Right lobe of liver (tissue), 6 donors: Measurements from ENCODE around the gene RABGEF1. TPM values are rescaled to one million over a fixed set of nuclear protein-coding genes. Genes with fewer than 3 reads are reported as not detected.
A peak's percentile ranks its signal among the peaks of the same experiment; 100 is the strongest.

Experiments used
- ATAC-seq, 4 donors: fragments of 200-7000 bp; cut with Tn5 transposase; one replicate each; pipeline ENCODE4 v1.9.1; 2020; ENCODE audit warnings: mild to moderate bottlenecking in 4 of 4, moderate library complexity in 4 of 4
- DNase-seq, 3 donors: peaks; one replicate each; pipeline ENCODE4 v3.0.0-alpha.2; 2020
- H3K27ac ChIP-seq, 3 donors: fragments of 200-600 bp; one replicate each; pipeline ENCODE4 v1.8.0; 2022
- H3K27me3 ChIP-seq, 2 donors: fragments of 200-600 bp; one replicate each; pipeline ENCODE4 v1.8.0; 2022
- H3K36me3 ChIP-seq, 4 donors: fragments of 200-600 bp; sonication (generic) in 1 of 4; one replicate each; pipeline versions ENCODE4 v1.5.1 to v1.8.0; 2017 to 2022; ENCODE audit warnings: control low read depth in 1 of 4
- H3K4me1 ChIP-seq, 4 donors: fragments of 200-600 bp; sonication (generic) in 1 of 4; one replicate each; pipeline versions ENCODE4 v1.5.1 to v1.8.0; 2017 to 2022; ENCODE audit warnings: control low read depth in 1 of 4
- H3K4me3 ChIP-seq, 3 donors: fragments of 200-600 bp; one replicate each; pipeline ENCODE4 v1.8.0; 2022
- H3K9me3 ChIP-seq, 4 donors: fragments of 200-600 bp; sonication (generic) in 1 of 4; one replicate each; pipeline versions ENCODE4 v1.5.1 to v1.8.0; 2017 to 2022; ENCODE audit warnings: control low read depth in 1 of 4
- POLR2A ChIP-seq: fragments of 450-650 bp; IDR thresholded peaks from one replicate; pipeline ENCODE4 v1.6.1; 2017; ENCODE audit warnings: antibody characterized with exemption, mild to moderate bottlenecking
- WGBS: methylation state at CpG from one replicate; pipeline ENCODE4 v1.1.6; 2018; ENCODE audit warnings: low coverage, low lambda C conversion rate; ENCODE audit not compliant: insufficient coverage; ENCODE audit errors: missing lambda C conversion rate; 5-methylcytosine and 5-hydroxymethylcytosine counted together
- intact Hi-C, 2 donors: fragments of 100-400 bp; cut with DNase I; formaldehyde crosslinking; loops; one replicate each; pipeline versions ENCODE4 v1.11.2 to v1.14.1; 2022
- total RNA-seq, 6 experiments: library from RNA; depleted of rRNA in 2 of 6; stranded (reverse); fragments of >200 nt in 2 of 6; fragmentation: NEBNext Ultra II Directional in 3 of 6; extraction: Animal tissue kit (Norgen Biotek cat#: 25700) in 3 of 6; gene quantifications; one replicate each; pipeline versions ENCODE4 v1.1.0 to v1.2.4, GENCODE V29; 2016 to 2023
- TF ChIP-seq, protein P1 (sequence below), 4 donors: fragments of 200-600 bp in 3 of 4; fragments of 450-650 bp in 1 of 4; IDR thresholded peaks; one replicate each; pipeline versions ENCODE4 v1.5.1 to v1.8.0; 2016 to 2022; ENCODE audit warnings: antibody characterized with exemption in 4 of 4, mild to moderate bottlenecking in 2 of 4
- donor health status: DM: no; HTN: yes; CAD: no.
- donor health status: DM: no; HTN: no; CAD: no.
- donor health status: DM: no; HTN: no; CAD: no.
- donor health status: DM: no; HTN: yes; CAD: no.
- donor health status: DM: no; HTN: yes; CAD: no.

RABGEF1 gene
- total RNA-seq, 6 experiments from 2014 or later, result 7.3 to 13.8 (median 10.2) TPM

DNA sequence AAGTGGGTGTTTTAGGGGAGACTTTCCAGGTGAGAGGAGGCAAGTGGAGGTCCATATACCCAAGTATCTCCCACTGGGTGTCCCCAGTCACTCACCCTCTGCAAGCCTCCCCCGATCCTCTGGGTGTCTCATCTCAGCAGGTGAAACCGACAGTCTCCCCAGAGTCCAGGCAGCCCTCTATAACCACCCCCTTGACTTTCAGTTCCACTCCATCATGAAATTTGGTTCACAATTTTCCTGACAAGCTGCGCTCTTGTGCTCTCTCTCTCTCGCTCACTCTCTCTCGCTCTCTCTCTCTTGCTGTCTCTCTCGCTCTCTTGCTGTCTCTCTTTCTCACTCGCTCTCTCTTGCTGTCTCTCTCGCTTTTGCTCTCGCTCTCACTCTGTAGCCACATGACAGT is 8.1 kb upstream of the RABGEF1 start:
- no peaks in the 10 kb centered on the region for H3K4me1 ChIP-seq
- H3K27me3 ChIP-seq, result no peaks in the 10 kb centered on the region
- DNase-seq (no peak), ATAC-seq (peak in 1 of 4 donors; percentile 8)
- TF ChIP-seq, protein P1, sequence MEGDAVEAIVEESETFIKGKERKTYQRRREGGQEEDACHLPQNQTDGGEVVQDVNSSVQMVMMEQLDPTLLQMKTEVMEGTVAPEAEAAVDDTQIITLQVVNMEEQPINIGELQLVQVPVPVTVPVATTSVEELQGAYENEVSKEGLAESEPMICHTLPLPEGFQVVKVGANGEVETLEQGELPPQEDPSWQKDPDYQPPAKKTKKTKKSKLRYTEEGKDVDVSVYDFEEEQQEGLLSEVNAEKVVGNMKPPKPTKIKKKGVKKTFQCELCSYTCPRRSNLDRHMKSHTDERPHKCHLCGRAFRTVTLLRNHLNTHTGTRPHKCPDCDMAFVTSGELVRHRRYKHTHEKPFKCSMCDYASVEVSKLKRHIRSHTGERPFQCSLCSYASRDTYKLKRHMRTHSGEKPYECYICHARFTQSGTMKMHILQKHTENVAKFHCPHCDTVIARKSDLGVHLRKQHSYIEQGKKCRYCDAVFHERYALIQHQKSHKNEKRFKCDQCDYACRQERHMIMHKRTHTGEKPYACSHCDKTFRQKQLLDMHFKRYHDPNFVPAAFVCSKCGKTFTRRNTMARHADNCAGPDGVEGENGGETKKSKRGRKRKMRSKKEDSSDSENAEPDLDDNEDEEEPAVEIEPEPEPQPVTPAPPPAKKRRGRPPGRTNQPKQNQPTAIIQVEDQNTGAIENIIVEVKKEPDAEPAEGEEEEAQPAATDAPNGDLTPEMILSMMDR (IDR thresholded peaks at IDR 0.05), result no peak
- no peak for TF ChIP-seq POLR2A
- no peak overlapping the region for H3K27ac ChIP-seq
- intact Hi-C loops, result no loop called here
- peaks cover 0 to 5% (median 0%) of the 10 kb centered on the region in 4 donors for H3K9me3 ChIP-seq
- WGBS, result 71% methylated on average over 5 of the region's 9 CpGs
- H3K4me3 ChIP-seq, result no peak overlapping the region
- no peaks in the 10 kb centered on the region for H3K36me3 ChIP-seq

DNA sequence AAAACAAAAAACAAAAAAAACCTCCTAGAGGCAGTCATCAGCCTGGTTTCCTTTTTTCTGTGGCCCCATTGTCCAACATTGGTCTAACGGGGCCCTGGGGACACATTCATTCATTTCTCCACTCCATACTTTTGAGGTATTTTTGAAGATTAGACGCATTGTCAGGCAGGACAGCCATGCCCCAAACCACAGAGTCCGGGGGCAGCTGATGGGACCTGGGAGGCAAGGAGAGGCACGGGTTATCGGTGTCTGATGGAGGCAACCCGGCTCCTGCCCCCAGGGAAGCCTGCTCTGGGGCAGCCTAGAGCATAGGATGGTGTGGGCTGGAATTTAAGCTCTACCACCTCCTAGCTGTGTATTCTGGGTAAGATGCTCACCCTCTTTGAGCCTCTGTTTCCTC is 6.5 kb upstream of the RABGEF1 start:
- no peaks in the 10 kb centered on the region for H3K36me3 ChIP-seq
- ATAC-seq (peak in 1 of 4 donors; percentile 21), DNase-seq (no peak)
- no peaks in the 10 kb centered on the region for H3K4me1 ChIP-seq
- H3K27ac ChIP-seq, result no peak overlapping the region
- intact Hi-C loops, result no loop called here
- WGBS, result 100% methylated on average over 1 of the region's 6 CpGs
- H3K9me3 ChIP-seq, result peaks cover 0 to 5% (median 0%) of the 10 kb centered on the region in 4 donors
- TF ChIP-seq POLR2A, result no peak
- TF ChIP-seq, protein P1 (IDR thresholded peaks at IDR 0.05), result no peak
- H3K27me3 ChIP-seq, result no peaks in the 10 kb centered on the region
- no peak overlapping the region for H3K4me3 ChIP-seq

DNA sequence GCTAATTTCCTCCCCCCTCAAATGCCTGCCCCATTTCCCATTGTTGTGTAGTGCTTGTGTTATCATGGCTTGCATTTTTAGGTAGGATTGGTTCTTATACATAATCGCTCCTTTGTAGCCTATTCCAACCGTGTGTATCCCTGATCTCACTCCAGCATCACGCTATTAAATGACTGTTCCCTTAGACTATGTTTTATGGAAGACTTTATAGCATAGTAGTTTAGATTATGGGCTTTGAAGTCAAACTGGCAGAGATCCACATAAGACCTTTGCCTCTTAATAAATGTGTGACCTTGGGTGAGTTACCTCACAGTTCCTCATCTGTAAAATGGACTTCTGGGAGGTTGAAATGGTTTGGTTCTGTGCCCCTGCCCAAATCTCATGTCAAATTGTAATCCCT is 5.4 kb upstream of the RABGEF1 start:
- intact Hi-C loops, result no loop called here
- Histone ChIP-seq H3K27ac (no peak overlapping the region), H3K4me3 (no peak overlapping the region), H3K4me1 (peaks cover 0 to 8% (median 0%) of the 10 kb centered on the region in 4 donors), H3K27me3 (no peaks in the 10 kb centered on the region), H3K36me3 (no peaks in the 10 kb centered on the region), H3K9me3 (peaks cover 0 to 5% (median 0%) of the 10 kb centered on the region in 4 donors)
- 88% methylated on average over 3 of the region's 3 CpGs for WGBS
- ATAC-seq (no peak), DNase-seq (no peak)
- TF ChIP-seq POLR2A, result no peak
- TF ChIP-seq, protein P1 (IDR thresholded peaks at IDR 0.05), result no peak

DNA sequence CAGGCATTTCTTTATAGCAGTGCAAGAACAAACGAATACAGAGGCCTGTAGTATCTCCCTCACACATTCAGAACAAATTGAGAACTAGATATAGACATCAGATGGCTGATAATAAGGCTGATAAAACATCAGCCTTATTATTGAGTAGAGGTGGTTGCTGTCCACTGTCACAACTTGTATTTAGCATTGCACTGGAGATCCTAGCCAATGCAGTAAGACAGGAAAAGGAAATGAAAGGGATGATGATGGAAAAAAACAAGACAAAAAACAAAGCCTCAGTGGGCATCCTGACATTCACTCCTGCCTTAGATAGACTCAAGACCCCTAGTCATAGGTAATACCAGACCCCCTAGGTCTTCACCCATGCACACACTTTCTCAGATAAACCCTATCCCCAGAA is 4.7 kb upstream of the RABGEF1 start:
- WGBS, result 90% methylated on average over 1 of the region's 1 CpG
- intact Hi-C loops, result no loop called here
- no peaks in the 10 kb centered on the region for H3K36me3 ChIP-seq
- no peak overlapping the region for H3K27ac ChIP-seq
- H3K9me3 ChIP-seq, result peaks cover 0 to 5% (median 0%) of the 10 kb centered on the region in 4 donors
- no peak overlapping the region for H3K4me3 ChIP-seq
- peaks cover 0 to 8% (median 0%) of the 10 kb centered on the region in 4 donors for H3K4me1 ChIP-seq
- H3K27me3 ChIP-seq, result no peaks in the 10 kb centered on the region
- DNase-seq (no peak), ATAC-seq (no peak)
- TF ChIP-seq POLR2A, result no peak
- TF ChIP-seq, protein P1 (IDR thresholded peaks at IDR 0.05), result no peak

DNA sequence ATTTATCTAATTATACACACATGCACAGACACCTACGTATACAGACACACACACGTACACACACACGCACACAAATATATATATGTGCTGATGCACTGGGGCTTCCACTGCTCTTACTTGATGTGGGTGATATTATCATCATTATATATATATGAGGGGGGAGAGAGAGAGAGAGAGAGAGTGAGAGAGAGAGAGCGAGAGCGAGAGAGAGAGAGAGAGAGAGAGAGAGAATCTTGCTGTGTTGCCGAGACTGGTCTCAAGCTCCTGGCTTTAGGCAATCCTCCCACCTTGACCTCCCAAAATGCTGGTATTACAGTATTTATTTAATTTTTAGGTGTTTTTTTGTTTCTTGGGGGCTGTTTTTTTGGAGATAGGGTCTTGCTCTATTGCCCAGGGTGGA is 3.6 kb upstream of the RABGEF1 start:
- ATAC-seq (no peak), DNase-seq (no peak)
- H3K36me3 ChIP-seq, result no peaks in the 10 kb centered on the region
- TF ChIP-seq, protein P1 (IDR thresholded peaks at IDR 0.05), result no peak
- no peak for TF ChIP-seq POLR2A
- intact Hi-C loops, result no loop called here
- no peak overlapping the region for H3K4me3 ChIP-seq
- peaks cover 0 to 14% (median 0%) of the 10 kb centered on the region in 4 donors for H3K4me1 ChIP-seq
- 94% methylated on average over 3 of the region's 6 CpGs for WGBS
- H3K27ac ChIP-seq, result no peak overlapping the region
- peaks cover 0 to 5% (median 0%) of the 10 kb centered on the region in 4 donors for H3K9me3 ChIP-seq
- no peaks in the 10 kb centered on the region for H3K27me3 ChIP-seq
